CD4-positive, alpha-beta T cell treated with Interleukin-15 for 1 hour (primary cell): ENCODE data around the gene SH3D21.

ENCODE experiments used
- DNase-seq: peaks from one replicate; pipeline ENCODE4 v3.0.0-alpha.2; 2020

Gene SH3D21

DNA sequence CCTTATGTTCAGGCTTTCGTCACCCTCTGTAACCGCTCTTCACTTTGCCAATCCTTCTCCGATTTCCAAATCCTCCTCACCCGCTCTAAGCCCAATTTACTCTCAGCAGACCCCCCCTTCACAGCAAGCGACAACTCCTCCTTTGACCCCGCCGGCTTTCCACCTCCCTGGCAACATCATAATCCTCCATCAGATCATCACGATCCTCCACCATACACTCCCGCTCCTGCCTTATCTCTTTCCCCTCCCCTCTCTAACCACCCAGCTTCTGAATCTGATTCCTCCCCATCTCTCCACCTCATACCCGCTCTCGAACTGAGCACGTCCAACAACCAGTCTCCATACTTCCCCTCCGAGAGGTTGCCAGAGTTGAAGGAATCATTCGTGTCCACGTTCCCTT is 24.8 kb downstream of the SH3D21 start:
- no peak for DNase-seq

DNA sequence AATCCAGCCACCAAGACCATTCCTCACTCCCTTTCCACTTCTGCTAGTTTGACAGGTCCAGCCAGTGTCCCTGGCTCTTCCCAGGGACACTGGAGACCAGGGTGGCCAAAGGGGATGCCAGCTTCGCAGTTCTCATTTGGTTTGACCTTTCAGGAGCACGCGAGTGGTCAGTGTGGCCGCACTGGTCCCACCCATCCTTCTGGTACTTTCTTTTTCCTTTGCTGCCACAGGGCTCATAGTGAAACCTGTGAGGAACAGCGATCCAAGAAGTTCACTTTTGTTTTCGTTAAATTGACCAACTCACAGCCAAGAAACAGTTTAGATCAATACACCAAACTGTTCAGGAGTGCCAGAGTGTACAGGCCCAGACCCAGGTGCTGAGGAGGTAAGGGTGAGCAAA is 31.7 kb downstream of the SH3D21 start:
- DNase-seq, result no peak

DNA sequence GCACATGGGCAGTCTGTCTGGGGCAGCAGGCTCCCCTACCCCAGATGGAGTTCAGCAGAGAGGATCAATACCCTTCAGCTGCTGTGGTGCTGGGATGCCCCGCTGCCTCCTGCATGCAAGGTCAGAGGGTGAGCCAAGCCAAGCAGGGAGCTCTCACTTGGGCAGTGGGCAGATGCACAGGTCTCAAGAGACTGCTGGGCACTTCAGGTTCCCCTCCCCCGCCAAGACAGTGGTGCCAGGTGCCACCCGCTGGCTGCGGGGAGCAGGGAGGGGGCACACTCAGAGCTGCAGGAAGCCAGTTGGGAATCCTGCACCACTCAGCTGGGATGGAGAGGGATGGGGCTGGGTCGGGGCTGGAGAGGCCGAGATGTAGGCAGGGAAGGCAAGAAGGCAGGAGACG is 33.0 kb downstream of the SH3D21 start:
- no peak for DNase-seq

DNA sequence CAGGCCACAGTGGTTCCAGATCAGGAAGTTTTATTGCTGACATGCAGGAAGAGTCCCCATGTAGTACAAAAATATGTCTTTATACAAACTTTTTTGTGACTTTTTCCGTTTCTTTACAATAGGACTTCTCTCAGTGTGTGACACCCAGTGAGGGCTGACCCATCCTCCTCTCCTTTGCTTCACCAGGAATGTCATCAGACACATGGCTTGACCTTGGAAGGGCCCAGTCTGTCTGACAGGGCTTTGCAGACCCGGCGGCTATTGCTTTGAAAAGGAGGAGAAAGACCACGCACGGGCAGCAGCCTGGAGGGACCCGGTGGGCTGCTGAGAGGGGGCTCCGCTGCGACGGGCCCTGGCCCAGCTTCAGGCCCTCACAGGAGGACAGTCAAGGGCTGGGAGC is 33.4 kb downstream of the SH3D21 start:
- DNase-seq, result no peak

DNA sequence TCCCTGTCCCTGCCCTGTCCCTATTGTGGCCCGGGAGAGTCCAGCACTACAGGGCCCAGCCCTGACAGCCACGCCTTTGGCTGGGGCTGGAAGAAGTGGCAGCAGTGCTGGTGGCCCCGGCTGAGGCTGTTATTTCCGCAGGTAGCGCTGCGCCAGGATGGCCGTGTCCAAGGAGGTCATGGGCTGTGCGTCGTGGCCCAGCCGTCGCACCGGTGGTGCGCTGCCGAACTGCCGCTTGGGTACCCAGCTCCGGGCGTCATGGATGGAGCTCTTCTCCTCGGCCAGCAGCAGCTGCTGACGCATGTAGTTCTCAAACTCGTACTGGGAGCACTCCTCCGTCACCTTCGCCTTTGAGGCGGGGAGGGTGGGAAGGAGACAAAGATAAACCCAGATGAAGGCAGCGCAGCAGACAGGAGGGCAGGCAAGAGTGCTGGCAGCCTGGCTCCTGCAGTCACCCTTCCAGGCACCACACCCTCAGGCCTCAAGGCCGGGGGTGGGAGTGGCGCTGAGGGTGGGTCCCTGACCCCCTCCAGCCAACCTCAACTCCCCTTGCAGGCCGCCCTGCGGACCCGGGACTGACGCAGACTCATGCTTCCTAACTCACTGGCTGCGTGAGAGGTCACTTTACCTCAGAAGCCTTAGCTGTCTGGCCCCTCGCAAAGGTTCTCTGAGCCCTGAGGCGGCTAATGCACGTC is 35.6 kb downstream of the SH3D21 start:
- DNase-seq, result no peak

DNA sequence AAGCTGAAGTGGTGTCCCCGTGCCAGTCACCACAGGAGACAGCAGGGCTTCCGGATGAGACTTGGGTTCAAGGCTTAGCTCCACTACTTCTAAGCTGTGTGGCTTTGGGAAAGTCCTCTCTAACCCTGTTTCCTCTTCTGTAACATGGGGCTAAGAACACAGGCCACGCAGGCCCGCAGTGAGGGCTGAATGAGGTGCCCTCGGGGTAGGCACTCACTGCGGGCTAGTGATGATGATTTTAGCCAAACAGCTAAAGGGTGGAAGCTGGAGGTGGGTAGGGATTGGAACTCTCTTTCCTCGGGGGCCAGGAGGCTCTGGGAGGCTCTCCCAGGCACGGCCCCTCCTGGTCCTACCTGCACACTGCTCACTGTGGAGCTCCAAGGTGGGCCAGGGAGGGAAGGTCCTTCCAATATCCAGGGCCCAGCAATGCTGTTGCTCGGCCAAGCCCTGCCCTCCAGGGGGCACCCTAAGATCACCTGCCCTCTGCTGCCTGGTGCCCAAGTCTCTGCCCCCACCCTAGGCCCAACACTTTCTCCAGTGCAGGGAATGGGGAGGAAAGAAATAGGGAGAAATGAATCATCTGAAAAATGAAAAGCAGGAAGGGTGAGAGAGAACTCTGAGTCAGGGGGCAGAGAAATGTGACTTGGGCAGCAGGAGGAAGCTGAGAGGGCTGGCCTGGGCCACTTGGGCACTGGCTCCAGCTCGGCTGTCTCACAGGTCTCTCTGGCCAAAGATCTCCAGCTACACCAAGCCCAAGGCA is 36.4 kb downstream of the SH3D21 start:
- DNase-seq, result peak; percentile 57

DNA sequence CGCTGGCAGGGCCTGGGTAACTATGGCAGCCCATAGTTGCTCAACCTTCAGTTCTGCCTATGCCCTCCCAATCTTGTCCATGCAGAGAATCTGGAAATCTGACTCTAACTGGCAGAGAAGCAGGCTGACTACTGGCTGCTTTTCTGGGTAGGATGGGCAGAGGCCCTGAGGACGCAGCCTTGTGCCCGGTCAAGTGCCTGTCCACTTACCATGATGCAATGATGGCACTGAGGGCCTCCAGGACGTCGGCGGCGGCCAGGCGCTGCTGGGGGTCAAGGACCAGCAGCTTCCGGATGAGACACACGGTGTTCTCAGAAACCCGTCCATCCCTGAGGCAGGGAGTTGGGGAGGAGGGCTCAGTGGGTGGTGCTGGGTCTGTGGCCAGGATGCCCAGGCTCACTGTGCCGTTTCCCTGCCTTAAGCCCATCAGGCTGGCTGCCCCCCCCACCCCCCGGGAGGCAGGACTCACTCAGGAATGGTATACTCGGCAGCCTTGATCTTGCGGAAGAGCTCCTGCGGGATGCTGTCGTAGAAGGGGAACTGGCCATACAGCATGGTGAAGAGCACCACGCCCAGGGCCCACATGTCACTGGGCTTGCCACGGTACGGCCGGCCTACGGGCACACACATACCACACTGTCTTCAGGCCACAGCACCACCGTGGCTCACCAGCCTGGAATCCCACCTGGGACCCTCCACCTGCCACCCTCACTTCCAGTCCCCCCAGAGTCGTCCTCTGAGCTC is 37.7 kb downstream of the SH3D21 start:
- DNase-seq, result no peak

DNA sequence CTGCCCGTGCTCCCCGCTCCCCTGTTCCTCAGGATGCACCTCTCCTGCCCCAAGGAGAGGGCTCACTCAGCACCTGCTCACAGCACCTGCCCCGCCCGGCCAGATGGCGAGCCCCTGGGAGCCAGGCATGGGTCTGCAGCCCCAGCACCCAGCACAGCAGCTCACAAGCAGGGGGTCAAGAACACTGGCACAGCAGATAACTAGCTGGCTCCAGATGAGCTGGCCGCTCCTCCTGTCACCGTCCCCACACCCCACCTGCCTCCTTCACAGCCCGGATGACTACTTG is 38.2 kb downstream of the SH3D21 start:
- no peak for DNase-seq

DNA sequence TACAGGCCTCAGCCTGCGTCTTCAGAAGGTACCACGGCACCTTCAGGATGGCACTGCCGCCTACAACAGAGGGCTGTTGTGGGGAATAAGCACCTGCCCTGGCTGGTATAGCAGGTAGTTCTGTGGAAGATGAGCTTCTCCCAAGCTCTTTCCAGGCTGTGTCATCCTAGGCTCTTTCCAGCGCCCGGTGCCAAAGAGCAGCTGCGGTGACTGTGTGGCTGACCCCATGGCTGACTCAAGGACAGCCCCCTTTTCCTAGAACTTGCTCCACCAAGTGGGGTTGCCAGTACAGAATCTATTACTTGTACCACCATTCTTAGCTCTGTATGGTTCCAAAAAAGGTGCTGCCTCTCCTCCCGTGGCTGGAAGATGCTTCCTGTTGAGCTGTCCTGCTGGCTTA is 39.2 kb downstream of the SH3D21 start:
- DNase-seq, result no peak

DNA sequence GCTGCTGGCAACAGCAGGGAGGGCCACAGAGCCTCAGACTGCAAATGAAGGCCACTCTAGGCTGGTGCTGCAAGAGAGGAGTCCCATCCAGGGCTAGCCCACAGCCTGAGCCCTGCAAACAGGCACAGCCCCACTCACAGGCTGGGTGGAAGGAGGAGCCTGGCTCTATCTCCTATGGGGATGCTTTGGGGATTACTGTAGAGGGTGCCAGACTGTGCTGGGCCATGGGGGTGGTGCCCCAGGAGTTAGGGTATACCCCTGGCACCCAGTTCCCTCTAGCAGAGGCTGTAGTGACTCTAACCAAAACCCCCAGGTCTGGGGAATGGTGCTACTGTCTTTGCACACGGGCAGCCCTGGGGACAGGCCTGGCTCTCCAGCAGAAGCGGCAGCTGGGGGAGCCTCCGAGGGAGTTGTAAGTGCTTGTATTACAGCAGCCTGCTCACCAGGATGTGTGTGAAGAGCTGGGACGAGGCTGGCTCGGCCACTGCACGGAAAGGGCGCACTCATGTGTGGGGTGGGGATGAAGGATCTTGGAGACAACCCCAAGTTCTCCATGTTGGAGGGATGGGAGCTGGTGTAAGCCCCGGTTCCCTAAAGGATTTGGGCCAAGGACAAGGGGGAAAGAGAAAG is 40.7 kb downstream of the SH3D21 start:
- no peak for DNase-seq

DNA sequence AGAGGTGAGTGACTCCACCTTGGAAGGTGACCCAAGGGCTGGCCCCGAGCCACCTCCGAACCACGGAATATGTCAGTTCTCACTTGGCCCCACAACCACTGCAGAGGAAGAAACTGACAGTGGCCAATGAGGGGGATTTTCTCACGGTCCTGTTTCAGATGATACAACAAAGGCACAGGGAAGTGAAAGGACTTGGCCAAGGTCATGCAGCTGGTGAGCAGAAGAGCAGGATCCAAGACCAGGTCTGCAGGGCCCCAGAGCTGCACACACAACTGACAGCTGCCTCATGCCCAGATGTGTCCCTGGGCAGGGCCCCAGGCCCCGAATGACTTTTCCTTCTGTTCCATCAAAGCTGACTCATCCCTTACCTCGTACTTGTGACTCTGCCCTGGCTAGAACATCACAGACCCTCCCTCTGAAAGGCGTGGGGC is 43.1 kb downstream of the SH3D21 start:
- DNase-seq, result peak; percentile 40

DNA sequence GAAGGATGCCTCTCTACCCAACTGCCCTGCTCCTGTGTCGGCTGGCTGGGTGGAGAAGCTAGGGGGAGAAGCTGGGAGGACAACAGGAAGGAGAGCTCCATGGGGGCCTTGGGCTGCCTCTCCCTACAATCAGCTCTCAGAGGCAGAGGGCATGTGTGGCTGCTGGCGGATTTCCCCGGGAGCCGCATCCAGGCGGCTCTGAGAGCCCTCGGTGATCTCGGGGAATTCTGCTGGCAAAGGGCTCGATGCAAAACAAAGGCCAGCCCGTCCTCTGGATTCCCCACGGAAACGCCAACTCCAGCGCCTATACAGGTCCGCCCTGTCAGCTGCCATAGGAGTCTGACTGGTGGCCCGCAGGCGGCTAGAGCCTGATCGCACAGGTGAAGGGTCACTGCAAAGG is 43.7 kb downstream of the SH3D21 start:
- DNase-seq, result no peak

DNA sequence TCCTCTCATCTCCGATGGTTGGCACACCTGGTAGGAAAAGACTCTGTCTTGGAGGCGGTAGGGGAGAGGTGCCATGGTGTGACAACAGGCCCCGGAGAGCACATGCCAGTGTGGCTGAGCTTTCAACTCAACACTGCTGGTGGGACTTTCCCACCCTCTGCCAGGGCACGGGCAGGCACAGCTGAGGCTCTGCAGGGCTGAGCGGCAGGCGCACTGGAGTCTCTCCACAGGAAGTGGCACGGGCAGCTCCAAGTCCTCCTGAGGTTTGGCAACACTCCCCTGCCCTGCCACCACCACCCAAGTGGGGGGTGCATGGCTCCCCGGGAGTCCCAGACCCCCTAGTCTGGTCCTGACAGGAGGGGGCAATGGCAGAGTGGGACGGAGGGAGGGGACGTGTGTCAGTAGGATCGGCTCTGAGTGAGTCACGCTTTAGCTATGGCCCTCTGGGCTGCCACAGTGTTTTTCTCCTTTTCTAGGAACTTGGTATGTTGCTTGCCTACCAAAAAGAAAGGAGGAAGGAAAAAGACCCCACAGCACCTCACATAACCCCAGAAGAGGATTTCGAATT is 44.6 kb downstream of the SH3D21 start:
- peak; percentile 48 for DNase-seq

DNA sequence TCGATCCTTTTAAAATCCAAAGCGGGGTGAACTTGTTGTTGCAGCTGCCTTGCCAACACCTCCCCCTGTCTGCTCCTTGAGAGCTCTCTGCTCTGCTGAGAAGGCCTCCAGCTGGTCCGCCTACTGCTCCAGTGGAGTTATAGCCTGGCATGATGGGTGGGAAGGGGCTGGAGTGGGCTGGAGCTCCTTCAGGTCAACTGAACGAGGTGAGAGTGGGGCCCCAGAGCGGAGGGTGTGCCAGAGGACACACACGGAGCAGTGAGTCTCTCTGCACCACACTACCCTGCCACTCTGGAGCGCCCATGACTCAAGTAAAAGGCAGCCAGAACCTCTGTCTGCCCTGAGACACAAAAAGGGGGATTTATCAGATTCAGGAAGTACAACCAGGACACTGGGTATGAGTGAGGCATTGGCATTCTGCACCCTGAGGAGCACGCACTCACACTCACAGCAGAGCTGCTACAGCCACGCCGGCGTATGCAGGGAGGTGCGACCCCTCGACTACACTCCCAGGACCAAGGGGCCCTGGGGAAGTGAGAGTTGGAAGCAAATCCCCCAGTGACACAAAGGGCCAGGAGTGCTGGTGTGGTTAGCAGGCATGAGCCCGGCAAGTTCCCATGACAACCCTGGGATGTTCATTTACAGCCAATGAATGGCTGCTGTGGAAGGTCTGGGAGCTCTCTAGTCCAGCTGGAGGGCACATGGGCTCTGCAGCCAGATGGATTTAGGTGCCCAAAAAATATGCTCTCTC is 45.2 kb downstream of the SH3D21 start:
- DNase-seq, result no peak

DNA sequence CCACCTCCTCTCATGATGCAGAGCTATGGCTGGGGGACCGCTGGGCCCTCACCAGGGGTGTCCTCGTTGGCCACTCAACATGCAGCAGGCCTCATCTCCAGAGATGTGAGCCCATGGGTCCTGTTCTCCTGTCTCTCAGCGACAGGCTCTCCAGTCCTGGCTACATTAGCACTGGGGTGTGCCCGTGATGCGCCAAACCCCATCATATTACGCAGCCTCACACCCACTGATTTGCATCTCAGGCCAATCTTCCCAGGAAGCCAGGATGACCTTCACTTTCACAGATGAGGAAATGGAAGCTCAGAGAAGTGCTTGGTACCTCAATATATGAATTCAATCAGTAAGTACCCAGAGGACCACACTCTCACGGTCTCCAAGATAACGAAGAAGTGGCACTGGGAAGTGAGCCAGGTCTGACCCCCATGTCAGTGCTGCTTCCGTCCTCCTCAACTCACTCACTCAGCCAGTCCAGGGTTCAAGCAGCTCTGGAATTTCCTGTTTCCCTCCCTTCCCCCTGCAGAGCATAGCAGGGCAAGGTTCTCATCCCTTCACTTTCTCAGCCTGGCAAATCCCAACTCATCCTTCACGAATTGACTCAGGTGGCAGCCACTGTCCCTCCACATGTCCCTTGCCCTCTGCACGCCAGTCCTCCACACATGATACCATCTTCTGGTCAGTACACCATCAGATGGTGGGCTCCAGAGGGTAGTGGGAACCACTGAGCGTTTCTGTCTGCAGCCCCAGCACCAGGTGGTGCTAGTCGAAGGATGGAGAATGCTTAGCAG is 46.1 kb downstream of the SH3D21 start:
- no peak for DNase-seq

DNA sequence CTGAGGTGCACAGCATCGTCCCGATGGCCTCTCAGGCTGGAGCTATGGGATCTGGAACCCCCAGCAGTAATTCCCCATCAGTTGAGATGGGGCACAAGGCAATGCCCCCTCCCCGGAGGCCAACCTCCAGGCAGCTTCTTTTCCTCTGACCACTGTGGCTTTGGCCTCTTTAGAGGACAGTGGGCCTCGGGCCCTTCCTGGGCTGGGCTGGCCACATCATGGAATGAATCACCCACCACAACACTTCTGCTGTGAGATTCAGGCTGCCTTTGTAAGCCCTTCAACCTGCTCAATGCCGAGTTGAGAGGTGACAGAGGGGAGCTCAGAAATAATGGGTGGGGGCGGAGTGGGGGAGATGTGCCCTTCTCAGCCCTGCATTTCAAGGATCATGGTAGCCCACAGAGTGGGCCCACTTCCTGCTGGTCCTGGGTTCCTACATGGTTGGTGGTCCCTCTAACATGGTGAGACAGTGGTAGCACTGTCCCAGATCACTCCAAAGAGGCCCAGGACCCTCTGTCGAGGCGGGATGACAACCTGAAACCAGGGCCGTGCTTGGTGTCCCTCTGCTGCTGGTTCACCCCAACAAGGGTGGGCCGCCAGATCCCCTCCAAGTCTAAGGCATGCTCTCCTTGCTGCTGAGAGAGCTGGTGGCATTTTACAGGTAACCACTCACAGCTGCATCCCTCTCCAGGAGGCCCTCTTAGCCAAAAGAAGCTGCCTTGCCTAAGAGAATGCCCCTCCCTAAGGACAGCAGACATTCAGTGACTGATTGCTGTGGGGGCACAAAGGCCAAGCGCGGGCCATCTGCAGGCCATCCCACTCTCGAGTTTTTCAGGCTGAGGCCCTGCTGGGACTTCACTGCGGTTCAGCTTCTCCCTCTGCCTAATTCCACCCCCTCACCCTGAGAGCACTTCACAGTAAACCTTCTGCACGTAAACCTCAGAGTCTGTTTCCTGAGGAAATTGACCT is 47.0 kb downstream of the SH3D21 start:
- DNase-seq, result no peak

DNA sequence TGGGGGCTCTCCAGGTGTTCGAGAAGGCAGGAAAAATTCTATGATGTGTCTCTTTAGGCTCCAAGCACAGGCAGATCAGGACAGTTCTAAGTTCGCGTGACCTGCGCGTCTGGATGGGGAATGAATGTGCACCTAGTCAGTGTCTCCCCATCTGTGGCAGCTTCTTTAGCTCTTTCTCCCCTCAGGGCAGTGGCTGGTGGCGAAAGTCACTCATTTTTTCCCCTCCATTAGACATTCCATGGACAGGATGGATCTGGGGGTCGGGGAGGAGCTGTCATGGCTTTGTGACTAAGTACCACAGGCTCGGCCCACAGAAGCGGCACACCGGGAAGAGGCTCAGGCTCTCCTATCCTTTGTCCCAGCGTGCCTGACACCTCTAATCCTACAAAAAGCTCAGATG is 48.3 kb downstream of the SH3D21 start:
- DNase-seq, result no peak

DNA sequence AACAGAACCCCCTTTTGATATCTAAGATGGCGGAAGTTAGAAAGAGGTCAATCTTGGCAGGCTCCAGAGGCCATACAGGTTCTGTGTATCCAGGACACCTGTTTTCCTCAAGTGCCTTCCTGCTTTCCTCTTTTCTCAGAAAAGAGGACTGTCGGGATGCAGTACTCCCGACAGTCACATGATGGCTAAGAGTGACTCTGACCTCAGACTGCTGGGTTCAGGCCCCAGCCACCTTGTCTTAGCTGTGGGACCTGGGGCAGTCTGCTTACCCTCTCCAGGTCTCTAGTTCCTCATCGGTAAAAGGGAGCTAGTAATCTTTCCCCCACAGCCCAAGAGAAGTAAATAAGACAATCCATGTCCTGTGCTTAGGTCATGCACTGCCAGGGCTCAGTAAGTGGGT is 49.6 kb downstream of the SH3D21 start:
- no peak for DNase-seq

DNA sequence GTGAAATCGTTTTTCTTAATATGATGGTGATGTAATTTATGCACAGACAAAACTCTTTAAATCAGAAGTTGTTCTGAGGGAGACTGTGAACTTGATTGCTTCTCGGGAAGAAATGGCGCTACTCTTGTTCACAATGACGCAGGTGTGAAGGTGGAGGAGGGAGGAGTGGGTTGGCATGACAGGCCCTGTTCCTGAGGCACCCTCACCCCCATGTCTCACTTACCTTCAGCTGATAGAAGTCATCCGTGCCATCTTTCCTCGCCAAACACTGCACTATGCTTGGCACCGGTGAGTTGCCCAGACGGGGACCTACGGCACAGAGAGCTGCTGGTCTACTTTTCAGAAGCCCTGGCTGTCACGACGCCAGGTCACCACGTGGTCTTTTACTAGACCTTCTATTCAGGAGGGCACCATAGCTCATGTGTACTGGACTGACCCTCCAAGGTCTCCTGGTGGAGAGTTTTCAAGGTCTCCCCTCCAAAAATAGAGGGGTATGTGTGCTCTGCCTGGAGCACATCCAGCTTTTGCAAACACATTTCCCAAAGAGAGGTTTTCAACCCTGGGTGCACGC is 52.4 kb downstream of the SH3D21 start:
- DNase-seq, result no peak

DNA sequence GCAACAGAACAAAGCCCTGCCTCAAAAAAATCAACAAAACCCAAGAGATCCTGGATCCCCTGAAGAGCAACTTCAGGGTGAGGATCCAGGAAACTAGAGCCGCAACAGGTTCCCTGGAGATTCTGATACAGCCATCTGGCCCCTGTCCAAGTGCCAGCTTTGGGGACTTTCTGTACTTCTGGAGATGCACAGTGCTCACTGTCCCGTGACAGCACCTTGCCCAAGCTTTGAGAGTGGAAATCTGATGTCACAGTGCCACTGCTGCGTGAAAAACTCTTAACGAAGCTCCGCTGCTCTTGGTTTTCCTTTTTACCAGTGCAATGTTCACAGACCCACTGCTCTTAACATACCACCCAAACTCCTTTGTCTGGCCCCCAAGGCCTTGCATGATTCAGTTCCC is 53.2 kb downstream of the SH3D21 start:
- no peak for DNase-seq
